HS-27A (cell line): ENCODE results near the gene MED17.
"Not testable (repeated sequence)": the region's sequence is repeated elsewhere in the genome, so short reads cannot be mapped to it uniquely, and the experiment has no call there.

Experiments
- DNase-seq: peaks from one replicate; pipeline ENCODE4 v3.0.0-alpha.2; 2012; ENCODE audit warnings: low read depth, missing footprints

Gene MED17, protein sequence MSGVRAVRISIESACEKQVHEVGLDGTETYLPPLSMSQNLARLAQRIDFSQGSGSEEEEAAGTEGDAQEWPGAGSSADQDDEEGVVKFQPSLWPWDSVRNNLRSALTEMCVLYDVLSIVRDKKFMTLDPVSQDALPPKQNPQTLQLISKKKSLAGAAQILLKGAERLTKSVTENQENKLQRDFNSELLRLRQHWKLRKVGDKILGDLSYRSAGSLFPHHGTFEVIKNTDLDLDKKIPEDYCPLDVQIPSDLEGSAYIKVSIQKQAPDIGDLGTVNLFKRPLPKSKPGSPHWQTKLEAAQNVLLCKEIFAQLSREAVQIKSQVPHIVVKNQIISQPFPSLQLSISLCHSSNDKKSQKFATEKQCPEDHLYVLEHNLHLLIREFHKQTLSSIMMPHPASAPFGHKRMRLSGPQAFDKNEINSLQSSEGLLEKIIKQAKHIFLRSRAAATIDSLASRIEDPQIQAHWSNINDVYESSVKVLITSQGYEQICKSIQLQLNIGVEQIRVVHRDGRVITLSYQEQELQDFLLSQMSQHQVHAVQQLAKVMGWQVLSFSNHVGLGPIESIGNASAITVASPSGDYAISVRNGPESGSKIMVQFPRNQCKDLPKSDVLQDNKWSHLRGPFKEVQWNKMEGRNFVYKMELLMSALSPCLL

DNA sequence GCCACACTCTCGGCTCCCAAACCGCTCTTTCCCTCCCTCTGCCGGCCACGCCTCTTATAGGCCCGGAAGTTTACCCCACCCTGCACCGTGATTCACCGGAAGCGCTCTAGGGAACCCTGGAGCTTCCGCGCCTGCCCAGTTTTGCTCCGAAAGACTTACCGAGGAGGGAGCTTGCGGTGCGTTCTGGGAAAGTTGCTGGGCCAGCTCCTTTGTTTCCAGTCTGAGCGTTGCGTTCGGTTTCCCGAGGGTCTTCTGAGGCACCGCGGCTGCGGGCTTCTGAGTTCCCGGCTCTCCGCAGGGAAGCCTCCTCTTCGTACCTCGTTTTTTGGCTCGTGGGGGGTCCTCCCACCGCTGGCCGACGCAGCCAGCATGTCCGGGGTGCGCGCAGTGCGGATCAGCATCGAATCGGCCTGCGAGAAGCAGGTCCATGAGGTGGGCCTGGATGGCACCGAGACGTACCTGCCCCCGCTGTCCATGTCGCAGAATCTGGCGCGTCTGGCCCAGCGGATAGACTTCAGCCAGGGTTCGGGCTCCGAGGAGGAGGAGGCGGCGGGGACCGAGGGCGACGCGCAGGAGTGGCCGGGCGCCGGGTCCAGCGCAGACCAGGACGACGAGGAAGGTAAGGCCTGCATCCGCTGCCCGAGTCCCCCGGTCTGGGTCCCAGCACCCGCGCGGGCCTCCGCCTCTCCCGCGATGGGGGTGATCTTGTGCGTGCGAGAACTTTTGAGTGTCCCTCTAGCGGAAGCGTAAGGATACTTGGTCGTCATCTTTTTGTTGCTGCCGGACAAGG, at the start of gene MED17:
Gene MED17 (plus strand): TSS at position 138 of the 790 bp plus-strand sequence. CDS start 232 bp downstream, at position 370.
- peak; percentile 85 for DNase-seq

DNA sequence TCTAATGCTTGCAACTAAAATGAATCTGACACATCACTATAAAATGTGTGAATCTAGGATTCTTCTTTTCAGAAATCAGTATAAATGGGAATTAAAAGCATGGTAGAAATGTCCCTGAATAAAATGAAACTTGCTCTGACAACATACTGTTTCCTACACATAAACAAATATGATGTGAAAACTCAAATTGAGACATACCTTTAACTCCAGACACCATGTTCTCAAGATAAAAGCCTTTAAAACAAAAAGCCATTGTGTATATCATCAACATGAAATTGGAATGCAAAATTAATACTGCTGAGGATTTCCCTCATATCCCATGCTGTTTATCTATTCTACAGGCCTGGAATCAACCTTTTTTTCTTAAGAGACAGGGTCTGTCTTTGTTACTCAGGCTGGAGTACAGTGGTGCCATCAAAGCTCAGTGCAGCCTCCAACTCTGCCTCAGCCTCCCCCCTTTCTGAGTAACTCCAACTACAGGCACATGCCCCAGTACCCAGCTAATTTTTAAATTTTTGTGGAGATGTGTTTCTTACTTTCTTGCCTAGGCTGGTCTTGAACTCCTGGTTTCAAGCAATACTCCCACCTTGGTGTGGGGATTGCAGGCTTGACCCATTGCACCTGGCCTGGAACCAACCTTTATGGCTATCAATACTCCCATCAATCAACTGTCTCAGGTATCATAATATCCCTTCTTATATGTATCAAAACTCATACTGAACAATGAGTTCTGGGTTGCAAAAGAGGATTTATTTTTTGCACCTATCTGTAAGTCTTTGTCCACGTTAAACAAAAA, 49.5 kb upstream of the MED17 start:
- DNase-seq = no peak

DNA sequence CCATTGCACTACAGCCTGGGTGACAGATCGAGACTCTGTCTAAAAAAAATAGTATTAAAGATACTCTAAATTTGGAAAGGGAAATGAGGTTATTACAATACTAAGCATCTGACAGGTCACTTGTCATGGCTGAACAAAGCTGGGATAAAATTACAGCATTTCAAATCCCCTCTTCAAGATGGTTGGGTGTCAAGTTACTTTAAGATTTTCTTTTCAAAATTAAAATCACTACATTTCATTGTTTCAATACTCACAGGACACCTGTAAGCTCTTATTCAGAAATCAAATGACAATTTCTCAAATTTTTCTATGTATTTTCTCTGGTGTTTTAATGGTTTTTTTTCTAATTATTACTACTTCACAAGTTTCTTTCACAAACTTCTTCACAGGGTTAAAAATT, 48.5 kb upstream of the MED17 start:
- no peak for DNase-seq

DNA sequence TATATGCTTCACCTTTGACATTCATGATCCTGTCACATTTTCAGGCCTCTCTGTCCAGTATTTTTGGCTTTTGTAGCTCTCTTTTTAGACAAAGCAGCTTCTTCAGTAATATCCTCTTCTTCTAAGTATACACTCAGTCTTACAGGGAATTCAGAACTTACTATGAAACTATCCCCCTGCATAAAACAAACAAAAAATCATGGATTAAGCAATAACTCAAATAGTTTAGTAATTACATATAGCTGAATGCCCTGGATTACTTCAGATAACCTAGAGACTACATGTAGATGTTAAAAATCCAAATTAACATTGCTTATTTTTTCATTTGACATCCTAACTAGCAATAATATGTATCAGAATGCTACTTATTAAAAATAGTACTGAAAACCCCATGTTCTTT, 48.0 kb upstream of the MED17 start:
- no peak for DNase-seq

DNA sequence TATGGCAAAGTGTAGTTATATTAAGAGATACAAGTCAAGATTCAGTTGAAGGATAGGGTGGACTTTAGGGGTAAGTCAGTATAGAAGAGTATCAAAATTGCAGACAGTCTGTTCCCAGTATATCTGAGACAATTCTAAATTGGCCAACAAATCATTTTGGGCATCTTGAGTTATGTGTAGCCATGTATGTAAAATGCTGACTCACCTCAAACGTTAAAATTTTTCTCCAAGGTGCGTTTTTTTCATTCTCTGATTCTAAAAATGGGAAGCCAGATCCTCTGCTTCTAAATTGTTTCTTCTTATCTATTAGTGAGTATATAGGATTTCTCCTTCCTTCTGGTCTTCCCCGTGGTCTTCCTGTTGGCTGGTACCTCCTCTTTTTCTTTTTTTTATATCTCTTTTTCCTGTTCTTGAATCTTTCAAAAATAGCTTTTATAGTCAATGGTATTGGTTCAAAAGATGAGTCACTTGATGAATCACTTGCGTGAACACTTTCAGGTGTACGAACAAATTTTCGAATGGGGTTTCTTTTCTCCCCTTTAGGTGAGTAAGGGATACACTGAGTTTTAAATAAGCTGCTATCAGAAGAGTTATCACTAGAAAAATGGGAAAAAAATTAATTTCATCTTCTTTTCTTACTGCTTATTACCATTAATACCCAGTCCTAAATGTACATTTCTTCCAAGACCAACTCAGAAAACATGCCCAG, 46.0 kb upstream of the MED17 start:
- DNase-seq = no peak

DNA sequence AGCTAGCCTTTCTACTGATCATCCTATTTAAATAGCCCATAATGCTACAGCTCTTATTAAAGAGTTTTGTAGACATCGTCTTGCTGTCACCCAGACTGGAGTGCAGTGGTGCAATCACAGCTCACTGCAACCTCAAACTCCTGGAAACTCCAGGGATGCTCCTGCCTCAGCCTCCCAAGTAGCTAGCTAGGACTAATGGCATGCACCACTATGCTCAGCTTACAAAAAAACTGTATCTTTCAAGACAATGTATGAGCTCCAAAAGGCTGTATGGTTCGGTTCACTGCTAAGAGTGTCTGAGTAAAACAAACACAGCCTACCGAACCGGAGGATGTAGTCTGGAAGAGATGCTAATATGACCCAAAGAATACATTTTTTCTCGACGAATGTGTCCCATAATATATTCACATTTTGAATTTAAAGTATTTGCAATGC, 45.4 kb upstream of the MED17 start:
- DNase-seq = no peak

DNA sequence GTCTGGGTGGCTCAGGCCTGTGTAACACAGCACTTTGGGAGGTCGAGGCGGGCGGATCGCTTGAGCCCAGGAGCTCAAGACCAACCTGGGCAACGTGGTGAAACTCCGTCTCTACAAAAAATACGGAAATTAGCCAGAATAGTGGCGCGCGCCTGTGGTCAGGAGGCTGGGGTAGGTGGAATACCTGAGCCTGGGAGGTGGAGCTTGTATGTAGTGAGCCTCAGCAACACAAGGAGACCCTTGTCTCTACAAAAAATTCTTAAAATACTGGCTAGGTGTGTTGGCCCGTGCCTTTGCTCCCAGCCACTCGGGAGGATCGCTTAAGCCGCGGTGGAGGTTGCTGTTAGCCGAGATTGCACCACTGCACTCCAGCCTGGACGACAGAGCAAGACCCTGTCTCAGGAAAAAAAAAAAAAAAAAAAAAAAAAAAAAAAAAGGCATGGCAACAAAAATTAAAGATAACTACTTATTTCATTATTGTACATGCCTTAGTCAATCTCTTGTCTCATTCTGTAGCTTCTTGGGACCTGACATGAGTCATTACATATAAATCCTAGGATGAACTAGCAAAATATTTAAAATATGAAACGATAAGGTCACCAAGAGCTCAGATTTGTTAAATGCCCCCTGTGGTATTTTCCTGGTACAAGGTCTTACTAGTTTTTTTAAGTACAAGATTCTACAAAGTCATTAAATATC, 43.9 kb upstream of the MED17 start:
- peak; percentile 77 for DNase-seq

DNA sequence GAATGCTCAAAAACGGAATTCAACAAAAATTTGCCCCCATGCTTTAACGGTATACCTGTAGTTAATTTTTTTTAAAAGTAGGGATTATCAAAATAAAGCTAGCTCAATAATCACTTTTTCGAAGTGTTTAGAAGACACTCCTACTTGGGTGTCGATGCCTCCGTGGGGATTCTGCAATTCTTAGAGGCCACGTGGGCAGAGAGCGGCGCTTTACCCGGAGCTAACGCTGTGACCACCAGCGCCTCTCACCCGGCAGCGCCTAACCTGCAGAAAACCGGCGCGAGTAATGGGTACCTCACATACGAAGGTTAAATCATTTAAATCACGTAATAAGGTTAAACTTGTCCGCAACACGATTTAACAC, 43.4 kb upstream of the MED17 start:
- DNase-seq = peak; percentile 69

DNA sequence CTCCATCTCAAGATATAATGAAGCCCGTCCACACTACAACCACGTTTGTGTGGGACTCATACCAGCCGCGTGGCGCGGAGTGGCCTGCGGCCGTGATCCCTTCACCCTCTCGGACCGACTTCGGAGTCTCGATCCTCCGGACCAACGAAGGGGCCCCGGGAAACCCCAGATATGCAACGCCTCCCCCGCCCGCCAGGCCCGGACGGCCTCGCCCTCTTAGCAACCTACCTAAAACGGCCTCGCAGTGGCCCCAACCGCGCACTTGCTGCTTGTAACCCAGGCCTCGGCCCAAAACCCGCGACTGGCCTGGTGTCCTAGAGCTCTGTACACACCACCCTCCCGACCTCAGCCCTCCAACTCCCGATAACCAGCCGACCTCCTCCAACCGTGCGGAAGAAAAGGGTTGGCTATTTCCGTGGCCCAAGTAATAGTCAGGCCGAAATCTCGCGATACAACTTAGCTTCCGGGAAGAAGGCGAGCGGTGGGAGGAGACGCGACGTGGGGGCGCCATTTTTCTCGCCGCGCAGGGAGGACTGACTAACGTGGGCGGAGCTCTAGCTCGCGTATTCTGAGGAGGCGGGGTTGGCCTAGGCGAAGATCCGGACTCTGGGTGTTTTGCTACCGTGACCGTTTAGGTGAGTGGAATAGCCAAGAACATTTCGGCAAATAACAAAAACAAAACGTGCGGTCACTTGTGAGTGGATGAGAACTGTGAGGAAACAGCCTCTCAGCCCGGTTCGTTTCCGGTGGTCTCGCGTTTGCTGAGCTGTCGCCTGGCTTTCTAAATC, 42.8 kb upstream of the MED17 start, which contains the start of the genes C11orf54 and TAF1D:
Gene C11orf54 (plus strand): TSS at position 579 of the 788 bp plus-strand sequence. CDS start 5,722 bp downstream, outside the sequence.
Gene TAF1D (minus strand): TSS at position 402 of the 788 bp plus-strand sequence. CDS start 2,191 bp downstream, outside the sequence.
- DNase-seq = peak; percentile 98

DNA sequence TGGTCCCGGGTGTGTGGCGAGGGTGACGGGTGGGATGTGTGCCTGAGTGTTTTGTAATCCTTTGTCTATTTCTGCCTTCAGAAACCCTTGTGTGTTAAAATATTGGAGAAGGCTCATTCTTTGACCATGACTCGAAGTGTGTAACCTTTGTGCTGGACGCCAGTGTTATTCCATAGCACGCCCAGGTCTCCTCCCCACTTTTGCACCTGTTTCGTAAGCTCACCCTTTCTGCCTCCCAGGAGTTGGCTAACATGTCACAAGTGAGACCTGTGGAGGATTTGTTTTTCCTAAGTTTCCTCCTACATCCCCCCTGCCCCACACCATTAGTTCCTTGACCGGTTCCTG, 42.2 kb upstream of the MED17 start:
- no peak for DNase-seq

DNA sequence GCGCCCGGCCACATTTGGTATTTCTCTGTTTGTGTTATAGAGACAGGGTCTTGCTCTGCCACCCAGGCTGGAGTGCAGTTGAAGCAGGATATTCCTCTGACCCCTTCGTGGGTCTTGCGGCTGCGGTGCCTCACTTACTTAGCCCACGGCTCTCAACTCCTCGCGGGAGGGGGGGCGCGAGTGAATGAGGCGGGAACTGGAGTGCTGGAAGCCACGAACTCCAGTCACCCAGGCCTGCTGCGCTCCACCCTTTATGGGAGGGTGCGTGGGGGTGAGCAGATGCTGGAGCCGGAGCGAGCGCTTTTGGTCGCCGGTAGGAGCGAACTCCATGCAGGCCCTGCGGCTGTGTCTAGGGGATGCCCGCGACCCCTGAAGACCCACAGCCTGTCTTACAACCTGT, 40.8 kb upstream of the MED17 start:
- DNase-seq = no peak

DNA sequence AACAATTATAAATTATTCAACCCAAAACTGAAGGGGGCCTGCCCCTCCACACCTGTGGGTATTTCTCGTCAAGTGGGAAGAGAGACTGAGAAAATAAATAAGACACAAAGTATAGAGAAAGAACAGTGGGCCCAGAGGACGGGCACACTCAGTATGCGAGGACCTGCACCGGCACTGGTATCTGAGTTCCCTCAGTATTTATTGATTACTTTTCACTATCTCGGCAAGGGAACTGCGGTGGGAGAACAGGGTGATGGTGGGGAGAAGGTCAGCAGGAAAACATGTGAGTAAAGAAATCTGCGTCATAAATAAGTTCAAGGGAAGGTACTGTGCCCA, 39.4 kb upstream of the MED17 start:
- DNase-seq = no peak

DNA sequence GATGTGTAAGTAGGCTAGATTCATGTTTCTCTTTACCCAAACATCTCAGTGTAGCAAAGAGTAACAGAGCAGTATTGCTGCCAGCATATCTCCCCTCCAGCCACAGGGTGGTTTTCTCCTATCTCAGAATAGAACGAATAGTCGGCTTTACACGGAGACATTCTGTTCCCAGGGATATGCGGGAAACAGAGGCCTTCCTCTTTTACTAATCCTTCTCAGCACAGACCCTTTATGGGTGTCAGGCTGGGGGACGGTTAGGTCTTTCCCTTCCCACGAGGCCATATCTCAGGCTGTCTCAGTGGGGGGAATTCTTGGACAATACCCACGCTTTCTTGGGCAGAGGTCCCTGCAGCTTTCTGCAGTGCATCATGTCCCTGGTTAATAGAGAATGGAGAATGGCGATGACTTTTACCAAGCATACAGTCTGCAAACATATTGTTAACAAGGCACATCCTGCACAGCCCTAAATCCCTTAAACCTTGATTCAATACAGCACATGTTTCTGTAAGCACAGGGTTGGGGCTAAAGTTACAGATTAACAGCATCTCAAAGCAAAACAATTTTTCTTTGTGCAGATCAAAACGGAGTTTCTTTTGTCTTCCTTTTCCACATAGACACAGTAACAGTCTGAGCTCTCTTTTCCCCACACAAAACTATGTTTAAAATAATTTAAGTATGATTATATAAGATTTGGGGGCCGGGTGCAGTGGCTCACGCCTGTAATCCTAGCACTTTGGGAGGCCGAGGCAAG, 38.9 kb upstream of the MED17 start:
- DNase-seq = not testable (repeated sequence)

DNA sequence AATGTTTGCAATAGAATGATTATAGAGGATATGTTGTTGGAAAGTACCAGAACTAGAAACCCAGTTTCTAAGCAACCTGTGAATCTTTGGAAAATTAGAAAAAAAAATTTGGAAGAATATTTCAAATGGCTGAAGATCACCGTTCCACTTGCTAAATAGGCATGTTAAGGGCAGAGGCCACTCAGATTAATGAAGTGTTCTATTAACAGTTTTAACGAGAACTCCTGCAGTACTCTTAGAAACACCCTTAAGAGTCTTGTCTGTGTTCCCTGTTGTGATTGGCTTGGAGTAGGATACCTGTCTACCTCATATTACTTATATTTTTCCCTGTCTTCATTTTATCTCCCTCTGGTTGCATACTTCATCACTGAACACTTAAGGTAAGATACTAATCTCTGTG, 38.0 kb upstream of the MED17 start:
- DNase-seq = no peak

DNA sequence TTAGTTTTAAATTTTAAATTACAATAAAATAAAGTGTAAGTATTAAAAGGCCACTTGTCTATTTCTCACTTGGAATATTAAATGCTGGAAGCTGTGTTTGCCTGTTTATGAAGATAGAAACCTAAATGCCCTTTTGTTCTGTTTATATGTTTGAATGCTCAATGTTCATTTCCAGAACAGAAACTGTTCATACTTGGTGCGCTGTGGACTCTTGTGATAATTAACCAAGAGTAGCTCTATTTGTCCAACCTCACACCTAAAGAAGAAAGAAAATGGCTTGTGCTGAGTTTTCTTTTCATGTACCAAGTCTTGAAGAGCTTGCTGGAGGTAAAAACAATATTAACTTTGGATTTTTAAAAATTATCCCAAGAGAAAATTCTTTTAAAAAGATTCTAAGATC, 37.0 kb upstream of the MED17 start:
- DNase-seq = no peak

DNA sequence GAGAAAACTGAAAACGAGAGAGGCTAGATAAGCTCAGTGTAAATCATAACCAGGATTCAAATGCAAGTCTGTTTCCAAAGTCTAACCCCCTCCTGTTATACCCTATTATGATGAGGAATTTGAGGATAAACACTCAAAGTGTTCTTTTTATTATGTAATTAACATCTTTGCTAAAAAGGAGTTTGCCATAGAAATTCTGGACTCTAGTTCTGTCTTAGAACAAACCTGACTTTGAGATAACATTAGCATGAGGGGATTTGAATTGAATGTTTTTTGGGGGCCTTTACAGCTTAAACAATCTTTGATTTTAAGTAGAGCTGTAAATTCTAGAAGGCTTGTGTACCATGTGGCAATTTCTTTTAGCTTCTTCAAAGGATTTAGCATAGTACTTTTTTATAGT, 33.1 kb upstream of the MED17 start:
- DNase-seq = no peak

DNA sequence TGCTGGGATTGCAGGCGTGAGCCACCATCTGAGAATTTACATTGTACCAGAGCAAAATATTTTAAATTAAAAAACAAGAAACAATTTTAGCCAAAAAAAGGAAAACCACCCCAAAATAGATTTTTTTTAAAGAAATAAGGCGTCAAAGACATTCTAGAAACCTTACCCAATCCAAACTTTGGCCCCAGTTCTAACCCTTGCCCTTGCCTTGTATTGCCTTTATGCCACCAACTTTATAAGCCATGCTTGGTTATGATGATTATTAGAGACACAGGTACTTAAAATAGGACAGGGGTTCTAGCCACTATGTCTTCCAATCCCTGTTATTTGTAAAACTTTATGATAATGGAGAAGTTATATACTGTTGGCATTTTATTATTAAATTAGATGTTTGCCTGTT, 30.8 kb upstream of the MED17 start:
- DNase-seq = no peak

DNA sequence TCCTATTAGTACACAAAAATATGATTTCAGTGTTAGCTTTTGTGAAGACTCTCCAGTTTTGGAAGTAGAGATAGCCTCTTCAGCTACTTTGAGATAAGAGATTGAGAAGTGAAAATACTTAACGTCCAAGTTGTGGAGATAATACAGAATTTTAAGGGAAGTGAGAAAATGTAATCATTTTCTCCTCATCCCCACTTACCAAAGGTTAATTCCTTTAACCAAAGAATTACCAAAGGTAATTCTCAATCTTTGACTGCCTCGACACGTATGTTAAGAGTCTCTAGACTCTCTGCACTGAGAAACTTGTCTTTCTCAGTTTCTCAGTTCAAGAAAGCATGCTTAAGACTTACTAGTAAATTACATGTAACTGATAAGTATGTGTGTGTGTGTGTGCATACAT, 27.3 kb upstream of the MED17 start:
- no peak for DNase-seq

DNA sequence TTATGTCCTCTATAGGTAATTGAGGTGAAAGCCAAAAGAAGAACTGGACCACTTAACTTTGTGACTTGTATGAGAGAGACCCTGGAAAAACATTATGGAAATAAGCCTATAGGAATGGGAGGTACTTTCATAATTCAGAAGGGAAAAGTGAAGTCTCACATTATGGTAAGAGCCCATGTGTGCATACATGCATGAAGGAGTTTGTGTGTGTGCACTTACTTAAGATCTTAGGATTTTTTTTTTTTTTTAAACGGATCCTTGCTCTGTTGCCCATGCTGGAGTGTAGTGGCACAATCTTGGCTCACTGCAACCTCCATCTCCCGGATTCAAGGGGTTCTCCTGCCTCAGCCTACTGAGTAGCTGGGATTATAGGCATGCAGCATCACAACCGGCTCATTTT, 26.8 kb upstream of the MED17 start:
- DNase-seq = no peak
